ENCODE data around the gene ZNF568. TPM values are rescaled to one million over a fixed set of nuclear protein-coding genes. Genes with fewer than 3 reads are reported as not detected.

Gene ZNF568
- polyA plus RNA-seq, 1 of the 3 experiments (the other 2 are of a cell fraction) = 5.5 TPM

- TF ChIP-seq, protein P1, sequence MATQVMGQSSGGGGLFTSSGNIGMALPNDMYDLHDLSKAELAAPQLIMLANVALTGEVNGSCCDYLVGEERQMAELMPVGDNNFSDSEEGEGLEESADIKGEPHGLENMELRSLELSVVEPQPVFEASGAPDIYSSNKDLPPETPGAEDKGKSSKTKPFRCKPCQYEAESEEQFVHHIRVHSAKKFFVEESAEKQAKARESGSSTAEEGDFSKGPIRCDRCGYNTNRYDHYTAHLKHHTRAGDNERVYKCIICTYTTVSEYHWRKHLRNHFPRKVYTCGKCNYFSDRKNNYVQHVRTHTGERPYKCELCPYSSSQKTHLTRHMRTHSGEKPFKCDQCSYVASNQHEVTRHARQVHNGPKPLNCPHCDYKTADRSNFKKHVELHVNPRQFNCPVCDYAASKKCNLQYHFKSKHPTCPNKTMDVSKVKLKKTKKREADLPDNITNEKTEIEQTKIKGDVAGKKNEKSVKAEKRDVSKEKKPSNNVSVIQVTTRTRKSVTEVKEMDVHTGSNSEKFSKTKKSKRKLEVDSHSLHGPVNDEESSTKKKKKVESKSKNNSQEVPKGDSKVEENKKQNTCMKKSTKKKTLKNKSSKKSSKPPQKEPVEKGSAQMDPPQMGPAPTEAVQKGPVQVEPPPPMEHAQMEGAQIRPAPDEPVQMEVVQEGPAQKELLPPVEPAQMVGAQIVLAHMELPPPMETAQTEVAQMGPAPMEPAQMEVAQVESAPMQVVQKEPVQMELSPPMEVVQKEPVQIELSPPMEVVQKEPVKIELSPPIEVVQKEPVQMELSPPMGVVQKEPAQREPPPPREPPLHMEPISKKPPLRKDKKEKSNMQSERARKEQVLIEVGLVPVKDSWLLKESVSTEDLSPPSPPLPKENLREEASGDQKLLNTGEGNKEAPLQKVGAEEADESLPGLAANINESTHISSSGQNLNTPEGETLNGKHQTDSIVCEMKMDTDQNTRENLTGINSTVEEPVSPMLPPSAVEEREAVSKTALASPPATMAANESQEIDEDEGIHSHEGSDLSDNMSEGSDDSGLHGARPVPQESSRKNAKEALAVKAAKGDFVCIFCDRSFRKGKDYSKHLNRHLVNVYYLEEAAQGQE (IDR thresholded peaks at IDR 0.05; ENCODE audit: low read depth, low read length) = no peak
- TF ChIP-seq, protein P2, sequence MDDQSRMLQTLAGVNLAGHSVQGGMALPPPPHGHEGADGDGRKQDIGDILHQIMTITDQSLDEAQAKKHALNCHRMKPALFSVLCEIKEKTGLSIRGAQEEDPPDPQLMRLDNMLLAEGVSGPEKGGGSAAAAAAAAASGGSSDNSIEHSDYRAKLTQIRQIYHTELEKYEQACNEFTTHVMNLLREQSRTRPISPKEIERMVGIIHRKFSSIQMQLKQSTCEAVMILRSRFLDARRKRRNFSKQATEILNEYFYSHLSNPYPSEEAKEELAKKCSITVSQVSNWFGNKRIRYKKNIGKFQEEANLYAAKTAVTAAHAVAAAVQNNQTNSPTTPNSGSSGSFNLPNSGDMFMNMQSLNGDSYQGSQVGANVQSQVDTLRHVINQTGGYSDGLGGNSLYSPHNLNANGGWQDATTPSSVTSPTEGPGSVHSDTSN (IDR thresholded peaks at IDR 0.05) = no peak
- TF ChIP-seq SMC3 (IDR thresholded peaks at IDR 0.05; ENCODE audit: low read depth, low read length) = no peak
- no peak for TF ChIP-seq TCF12 (IDR thresholded peaks at IDR 0.05)
- TF ChIP-seq TAF1 (IDR thresholded peaks at IDR 0.05; ENCODE audit: borderline replicate concordance, low read depth, low read length) = no peak
- no peak for TF ChIP-seq IRF3 (IDR thresholded peaks at IDR 0.05; ENCODE audit: low read depth, low read length)
- TF ChIP-seq FOSL2 (IDR thresholded peaks at IDR 0.05; ENCODE audit: borderline replicate concordance, low read depth) = no peak
- no peak for TF ChIP-seq SIN3A (IDR thresholded peaks at IDR 0.05; ENCODE audit: borderline replicate concordance, low read depth, low read length)
- TF ChIP-seq RAD21 (IDR thresholded peaks at IDR 0.05; ENCODE audit: low read length) = no peak
Observed at GRCh38 chr19:36997152-36997842, 81.2 kb downstream of the ZNF568 start (continued).

- Histone ChIP-seq H3F3A (replicated peaks; ENCODE audit: insufficient read depth) (no peaks in the 10 kb centered on the region), H3K4me2 (no peak overlapping the region), H3K27ac (ENCODE audit: low read depth in 2 of 2, low read length in 1 of 2) (no peak overlapping the region), H2AFZ (ENCODE audit: low read depth) (no peak overlapping the region), H3K36me3 (replicated peaks in 1 of 2; ENCODE audit: control insufficient read depth in 1 of 2, insufficient read depth in 2 of 2, low read length in 1 of 2) (peaks cover 17 to 18% of the 10 kb centered on the region in 2 experiments), H3K79me2 (ENCODE audit: insufficient read depth) (no peaks in the 10 kb centered on the region), H3K9me2 (no peaks in the 10 kb centered on the region), H3K4me3 (ENCODE audit: low read depth in 2 of 2, low read length in 1 of 2) (no peak overlapping the region), H3K9me3 (peaks cover 22% of the 10 kb centered on the region; the same call in 1 of the 2 replicates), H3K4me1 (ENCODE audit: control insufficient read depth in 1 of 2, insufficient read depth in 2 of 2, low read depth in 1 of 2, low read length in 1 of 2) (no peaks in the 10 kb centered on the region), H3K9ac (no peak overlapping the region), H4K20me1 (ENCODE audit: insufficient read depth) (no peaks in the 10 kb centered on the region), H3K27me3 (ENCODE audit: insufficient read depth) (no peaks in the 10 kb centered on the region)
- TF ChIP-seq CHD2 (IDR thresholded peaks at IDR 0.05; ENCODE audit: low read length, partially characterized antibody) (no peak), MEF2A (IDR thresholded peaks at IDR 0.05; ENCODE audit: borderline replicate concordance, low read depth) (no peak), SIN3A (IDR thresholded peaks at IDR 0.05; ENCODE audit: borderline replicate concordance, low read depth, low read length) (no peak), FOXJ3 (CRISPR knock-in tag; IDR thresholded peaks at IDR 0.05) (no peak)
- ChIA-PET POLR2A (no interaction called here), CTCF (no interaction called here)
- WGBS (ENCODE audit: low lambda C conversion rate) = 66% methylated on average over 6 of the region's 7 CpGs
- no peak for DNase-seq
Observed at GRCh38 chr19:36997843-36998235, 81.7 kb downstream of the ZNF568 start.

All from SK-N-SH (cell line).